Uterus (tissue), 2 donors: Measurements from ENCODE around the gene MYH10.

ENCODE experiments used
- POLR2A ChIP-seq, 2 donors: fragments of 450-650 bp; IDR thresholded peaks; one replicate each; pipeline ENCODE4 v1.6.1; 2016; ENCODE audit warnings: antibody characterized with exemption in 2 of 2, mild to moderate bottlenecking in 1 of 2, moderate library complexity in 1 of 2
- TF ChIP-seq, protein P1 (sequence below), 4 experiments: fragments of 200-600 bp in 2 of 4; fragments of 450-650 bp in 2 of 4; sonication (generic) in 2 of 4; IDR thresholded peaks; one replicate each; pipeline ENCODE4 v1.5.1; 2016 to 2019; ENCODE audit warnings: antibody characterized with exemption in 4 of 4, mild to moderate bottlenecking in 2 of 4, moderate library complexity in 1 of 4

DNA sequence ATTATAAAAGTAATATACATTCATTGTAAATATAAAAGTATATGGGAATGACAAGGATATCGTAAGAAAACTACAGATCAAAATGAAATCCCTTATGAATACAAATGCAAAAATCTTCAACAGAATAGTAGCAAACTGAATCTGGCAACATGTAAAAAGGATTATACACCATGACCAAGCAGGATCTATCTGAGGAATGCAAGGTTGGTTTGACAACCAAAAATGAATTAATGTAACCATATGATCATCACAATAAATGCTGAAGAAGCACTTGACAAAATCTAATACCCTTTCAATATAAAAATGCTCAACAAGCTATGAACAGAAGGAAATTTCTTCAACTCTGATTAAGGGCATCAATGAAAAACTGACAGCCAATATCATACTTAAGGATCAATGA, 146.1 kb downstream of the MYH10 start:
- TF ChIP-seq, protein P1, sequence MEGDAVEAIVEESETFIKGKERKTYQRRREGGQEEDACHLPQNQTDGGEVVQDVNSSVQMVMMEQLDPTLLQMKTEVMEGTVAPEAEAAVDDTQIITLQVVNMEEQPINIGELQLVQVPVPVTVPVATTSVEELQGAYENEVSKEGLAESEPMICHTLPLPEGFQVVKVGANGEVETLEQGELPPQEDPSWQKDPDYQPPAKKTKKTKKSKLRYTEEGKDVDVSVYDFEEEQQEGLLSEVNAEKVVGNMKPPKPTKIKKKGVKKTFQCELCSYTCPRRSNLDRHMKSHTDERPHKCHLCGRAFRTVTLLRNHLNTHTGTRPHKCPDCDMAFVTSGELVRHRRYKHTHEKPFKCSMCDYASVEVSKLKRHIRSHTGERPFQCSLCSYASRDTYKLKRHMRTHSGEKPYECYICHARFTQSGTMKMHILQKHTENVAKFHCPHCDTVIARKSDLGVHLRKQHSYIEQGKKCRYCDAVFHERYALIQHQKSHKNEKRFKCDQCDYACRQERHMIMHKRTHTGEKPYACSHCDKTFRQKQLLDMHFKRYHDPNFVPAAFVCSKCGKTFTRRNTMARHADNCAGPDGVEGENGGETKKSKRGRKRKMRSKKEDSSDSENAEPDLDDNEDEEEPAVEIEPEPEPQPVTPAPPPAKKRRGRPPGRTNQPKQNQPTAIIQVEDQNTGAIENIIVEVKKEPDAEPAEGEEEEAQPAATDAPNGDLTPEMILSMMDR (IDR thresholded peaks at IDR 0.05): no peak
- no peak for TF ChIP-seq POLR2A (IDR thresholded peaks at IDR 0.05)
